GM23338 (cell line): ENCODE measurements around the gene NDUFA7.

Experiments used
- CREB1 ChIP-seq: fragments of 250-450 bp; sonication (Bioruptor Pico); IDR thresholded peaks from 2 replicates; pipeline ENCODE4 v1.5.0; 2020; ENCODE audit warnings: low read depth, mild to moderate bottlenecking, moderate library complexity
- CTCF ChIP-seq, 2 experiments: fragments of 200-600 bp in 1 of 2; sonication (generic) in 1 of 2; conservative IDR thresholded peaks; 2 replicates each; pipeline versions ENCODE4 v1.5.1 to v1.6.1; 2016 to 2017; ENCODE audit warnings: antibody characterized with exemption in 2 of 2, low read depth in 2 of 2, mild to moderate bottlenecking in 2 of 2, moderate library complexity in 1 of 2
- EZH2 ChIP-seq: fragments of 200-600 bp; sonication (generic); IDR thresholded peaks from one replicate; pipeline ENCODE4 v1.8.0; 2017; ENCODE audit warnings: antibody characterized with exemption, mild to moderate bottlenecking, low read depth; ENCODE audit not compliant: unreplicated experiment
- EZH2phosphoT487 ChIP-seq: fragments of 200-600 bp; sonication (generic); IDR thresholded peaks from one replicate; pipeline ENCODE4 v1.8.1; 2018; ENCODE audit warnings: antibody characterized with exemption; ENCODE audit not compliant: unreplicated experiment
- JUNB ChIP-seq: IDR thresholded peaks from one replicate; pipeline ENCODE4 v1.6.1; 2016; ENCODE audit warnings: antibody characterized with exemption; ENCODE audit not compliant: unreplicated experiment
- NANOG ChIP-seq: IDR thresholded peaks from 2 replicates; pipeline ENCODE4 v1.6.1; 2016; ENCODE audit warnings: antibody characterized with exemption, borderline replicate concordance
- POLR2AphosphoS5 ChIP-seq: IDR thresholded peaks from 2 replicates; pipeline ENCODE4 v1.6.1; 2016; ENCODE audit warnings: antibody characterized with exemption, low read depth
- ZNF331 ChIP-seq: fragments of 250-450 bp; sonication (Bioruptor Pico); IDR thresholded peaks from 2 replicates; pipeline ENCODE4 v1.5.0; 2020; ENCODE audit warnings: low read depth, mild to moderate bottlenecking, moderate library complexity

- TF ChIP-seq NANOG (no peak), CTCF (conservative IDR thresholded peaks at IDR 0.05; ENCODE audit: low read depth in 2 of 2) (no peak), POLR2AphosphoS5 (no peak), EZH2 (no peak), EZH2phosphoT487 (no peak), CREB1 (CRISPR knock-in tag) (no peak), JUNB (no peak), ZNF331 (CRISPR knock-in tag) (no peak)
Measured at GRCh38 chr19:8360196-8360595, 39.0 kb upstream of the NDUFA7 start.
